ENCODE data around the gene FAM171A2. TPM values are rescaled to one million over a fixed set of nuclear protein-coding genes. Genes with fewer than 3 reads are reported as not detected.

Gene FAM171A2
- total RNA-seq, 1 experiment from 2014 or later: 7.6 TPM

DNA sequence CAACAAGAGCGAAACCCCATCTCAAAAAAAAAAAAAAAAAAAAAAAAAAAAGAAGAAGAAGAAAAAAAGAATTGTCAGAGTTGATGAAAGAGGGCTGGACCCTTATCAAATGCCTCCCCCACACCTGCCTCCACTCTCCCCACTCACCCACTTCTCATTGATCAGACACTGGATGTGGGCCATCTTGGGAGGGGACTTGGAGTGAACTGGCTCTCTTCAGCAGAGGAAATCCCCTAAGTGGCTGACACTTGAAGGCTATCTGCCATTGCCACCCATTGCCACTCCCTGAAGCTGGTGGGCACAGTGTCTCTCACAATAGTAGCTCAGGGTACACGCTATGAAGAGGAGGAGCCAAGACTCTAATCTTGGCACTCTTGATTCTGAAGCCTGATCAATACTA is 24.2 kb upstream of the FAM171A2 start:
- no TSS peak for BruUV-seq (replicated peaks)
- Histone ChIP-seq H3K9me3 (ENCODE audit: control insufficient read depth, insufficient read depth, low read depth, low read length) (no peaks in the 10 kb centered on the region), H3K4me1 (ENCODE audit: control insufficient read depth, insufficient read depth, low read length) (peaks cover 2% of the 10 kb centered on the region; the same call in 1 of the 2 replicates), H3K27ac (ENCODE audit: low read length) (no peak overlapping the region), H3K36me3 (ENCODE audit: control insufficient read depth, insufficient read depth, low read length) (no peaks in the 10 kb centered on the region), H3K27me3 (ENCODE audit: control insufficient read depth, insufficient read depth, low read length) (no peaks in the 10 kb centered on the region), H3K4me3 (ENCODE audit: low read depth in 2 of 2, low read length in 2 of 2) (no peak overlapping the region)
- ATAC-seq: no peak
- ChIA-PET POLR2A (no interaction called here), CTCF (interaction anchor here (0.7 kb wide), 1 partner anchor 90 kb away, joined by 5 read pairs; no protein-coding TSS in a partner anchor)
- in situ Hi-C loops (cut with HindIII; ENCODE audit: low pct_unique_long_range_greater_than_20kb, low sequenced_read_pairs): no loop called here
- intact Hi-C loops (cut with micrococcal nuclease; ENCODE audit: unreplicated experiment): no loop called here
- TF ChIP-seq POLR2AphosphoS5 (IDR thresholded peaks at IDR 0.05; ENCODE audit: low read depth, low read length) (no peak), SIN3A (IDR thresholded peaks at IDR 0.05; ENCODE audit: borderline replicate concordance, insufficient read depth, low read depth, low read length) (no peak), TCF7L2 (IDR thresholded peaks at IDR 0.05; ENCODE audit: low read depth, low read length) (no peak), CTCF (IDR thresholded peaks at IDR 0.05) (no peak), REST (IDR thresholded peaks at IDR 0.05; ENCODE audit: insufficient read depth in 1 of 2, low read depth in 2 of 2, low read length in 1 of 2) (no peak)
- no peak for DNase-seq (ENCODE audit: low read depth, low spot score)

GRCh38 chr17:44386182-44386525 is 22.5 kb upstream of the FAM171A2 start:
- H3K27ac ChIP-seq (ENCODE audit: low read length): no peak overlapping the region
- no peak overlapping the region; a peak in 1 of 4 replicates for H3K4me3 ChIP-seq (ENCODE audit: low read depth in 2 of 2, low read length in 2 of 2)
- H3K9me3 ChIP-seq (ENCODE audit: control insufficient read depth, insufficient read depth, low read depth, low read length): no peaks in the 10 kb centered on the region
- no peak for DNase-seq (ENCODE audit: low read depth, low spot score)
- no peaks in the 10 kb centered on the region for H3K36me3 ChIP-seq (ENCODE audit: control insufficient read depth, insufficient read depth, low read length)
- H3K27me3 ChIP-seq (ENCODE audit: control insufficient read depth, insufficient read depth, low read length): no peaks in the 10 kb centered on the region
- intact Hi-C loops (cut with micrococcal nuclease; ENCODE audit: unreplicated experiment) (no loop called here), in situ Hi-C loops (cut with HindIII; ENCODE audit: low pct_unique_long_range_greater_than_20kb, low sequenced_read_pairs) (no loop called here)
- ChIA-PET POLR2A (no interaction called here), CTCF (no interaction called here)
- TF ChIP-seq TCF7L2 (IDR thresholded peaks at IDR 0.05; ENCODE audit: low read depth, low read length) (no peak), SIN3A (IDR thresholded peaks at IDR 0.05; ENCODE audit: borderline replicate concordance, insufficient read depth, low read depth, low read length) (no peak), CTCF (IDR thresholded peaks at IDR 0.05) (no peak), POLR2AphosphoS5 (IDR thresholded peaks at IDR 0.05; ENCODE audit: low read depth, low read length) (no peak), REST (IDR thresholded peaks at IDR 0.05; ENCODE audit: insufficient read depth in 1 of 2, low read depth in 2 of 2, low read length in 1 of 2) (no peak)
- peaks cover 2% of the 10 kb centered on the region; the same call in 1 of the 2 replicates for H3K4me1 ChIP-seq (ENCODE audit: control insufficient read depth, insufficient read depth, low read length)
- ATAC-seq: no peak
- BruUV-seq (replicated peaks): no TSS peak
